Measurements from ENCODE around the gene FAM118A.
"Not testable (repeated sequence)": the region's sequence is repeated elsewhere in the genome, so short reads cannot be mapped to it uniquely, and the experiment has no call there.

The FAM118A gene

DNA sequence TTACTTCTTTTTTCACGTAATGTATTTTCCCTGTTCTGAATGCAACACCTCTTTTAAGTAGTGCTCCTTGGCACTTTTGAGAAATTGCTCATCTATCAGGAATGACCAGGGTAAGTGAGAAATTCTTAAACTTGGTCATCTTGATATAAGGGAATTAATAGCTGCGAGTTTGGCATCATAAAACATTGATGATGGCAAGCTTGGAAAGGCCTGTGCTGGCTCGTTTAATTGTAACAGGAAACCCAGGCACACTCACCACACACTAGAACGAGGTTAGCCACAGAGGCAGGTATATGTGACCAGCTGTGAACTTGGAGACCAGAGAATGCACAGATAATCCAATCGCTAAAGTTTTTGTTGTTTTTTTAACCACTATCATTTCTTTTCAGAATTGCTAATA is 24.3 kb downstream of the FAM118A start:
- no peak for DNase-seq

GRCh38 chr22:45334528-45334927 is 24.8 kb downstream of the FAM118A start:
- DNase-seq: no peak

GRCh38 chr22:45335021-45335818 is 25.5 kb downstream of the FAM118A start:
- no peak for DNase-seq

- DNase-seq: no peak
Observed at GRCh38 chr22:45335854-45336522, 26.3 kb downstream of the FAM118A start.

- no peak for DNase-seq
Observed at GRCh38 chr22:45336971-45337431, 27.3 kb downstream of the FAM118A start.

DNA sequence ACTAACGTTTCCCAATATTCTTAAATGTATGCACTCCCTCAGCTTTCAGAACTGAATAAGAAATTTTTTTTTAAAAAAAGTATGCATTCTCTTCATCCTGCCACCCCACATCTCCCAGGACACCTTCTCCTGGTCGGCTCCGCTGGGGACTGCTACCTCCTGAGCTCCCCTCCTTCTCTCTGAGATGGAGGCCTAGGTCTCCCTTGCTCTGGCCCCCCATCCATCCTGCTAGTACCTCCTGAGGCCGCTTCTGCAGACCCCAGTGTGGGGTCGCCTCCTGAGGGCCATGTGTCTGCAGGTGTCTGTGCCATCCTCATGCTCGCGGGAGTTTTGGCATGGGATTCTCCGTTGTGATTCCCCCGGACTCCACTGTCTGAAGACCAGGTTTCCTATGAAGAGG is 27.8 kb downstream of the FAM118A start:
- no peak for DNase-seq

GRCh38 chr22:45338795-45339194 is 29.1 kb downstream of the FAM118A start:
- no peak for DNase-seq

- DNase-seq: no peak
Observed at GRCh38 chr22:45340323-45340722, 30.6 kb downstream of the FAM118A start.

GRCh38 chr22:45341498-45341897 is 31.8 kb downstream of the FAM118A start:
- DNase-seq: no peak

DNA sequence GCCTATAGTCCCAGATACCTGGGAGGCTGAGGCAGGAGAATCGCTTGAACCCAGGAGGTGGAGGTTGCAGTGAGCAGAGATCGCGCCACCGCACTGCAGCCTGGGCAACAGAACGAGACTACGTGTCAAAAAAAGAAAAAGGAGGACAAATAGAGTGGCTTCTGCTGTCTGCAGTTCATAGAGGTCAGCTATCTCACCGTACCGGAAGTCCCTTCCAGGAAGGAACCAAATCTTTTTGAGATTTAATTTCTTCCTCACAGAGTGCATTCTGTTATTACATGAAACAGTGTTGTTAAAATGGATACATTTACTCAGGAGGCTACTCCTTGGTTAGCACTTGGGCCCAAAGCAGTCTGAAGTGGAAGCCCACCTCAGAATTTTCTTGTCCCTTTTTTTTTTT is 33.4 kb downstream of the FAM118A start:
- DNase-seq: no peak

- no peak for DNase-seq
Observed at GRCh38 chr22:45344334-45344733, 34.6 kb downstream of the FAM118A start.

- DNase-seq: no peak
Observed at GRCh38 chr22:45349916-45350315, 40.2 kb downstream of the FAM118A start.

DNA sequence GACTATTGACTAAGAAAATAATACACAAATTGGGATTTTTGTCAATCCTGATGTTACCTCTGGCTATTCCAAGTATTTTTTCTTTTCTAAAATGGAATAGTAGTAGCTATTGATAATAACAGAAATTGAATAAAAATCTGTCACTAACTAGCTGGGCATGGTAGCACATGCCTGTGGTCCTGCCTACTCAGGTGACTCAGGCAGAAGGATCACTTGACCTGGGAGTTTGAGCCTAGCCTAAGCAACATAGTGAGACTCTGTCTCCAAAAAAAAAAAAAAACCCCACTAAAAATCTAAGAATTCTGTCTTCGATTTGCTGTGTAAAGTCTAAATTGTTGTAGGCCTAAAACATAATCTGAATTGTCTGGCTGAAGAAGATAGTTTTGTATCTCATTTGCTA is 42.2 kb downstream of the FAM118A start:
- no peak for DNase-seq

GRCh38 chr22:45352757-45353156 is 43.0 kb downstream of the FAM118A start:
- not testable (repeated sequence) for DNase-seq

DNA sequence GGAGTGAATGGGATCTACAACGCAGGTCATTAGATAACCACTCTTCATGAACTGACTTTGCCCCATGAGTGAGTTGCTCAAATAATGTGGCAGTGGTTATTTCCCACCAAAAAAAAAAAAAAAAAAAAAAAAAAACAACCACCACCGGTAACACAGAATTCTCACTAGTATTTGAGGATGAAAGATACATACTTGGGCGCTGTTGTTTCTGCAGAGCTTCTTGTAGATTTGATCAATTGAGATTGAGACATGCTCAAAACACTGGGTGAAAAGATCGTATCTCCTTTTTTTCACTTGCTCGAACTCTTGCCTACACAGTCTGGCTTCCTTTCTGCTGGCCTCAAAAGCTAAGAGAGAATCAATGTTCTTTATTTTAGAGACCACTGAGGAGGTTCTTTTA is 44.1 kb downstream of the FAM118A start:
- DNase-seq: no peak

DNA sequence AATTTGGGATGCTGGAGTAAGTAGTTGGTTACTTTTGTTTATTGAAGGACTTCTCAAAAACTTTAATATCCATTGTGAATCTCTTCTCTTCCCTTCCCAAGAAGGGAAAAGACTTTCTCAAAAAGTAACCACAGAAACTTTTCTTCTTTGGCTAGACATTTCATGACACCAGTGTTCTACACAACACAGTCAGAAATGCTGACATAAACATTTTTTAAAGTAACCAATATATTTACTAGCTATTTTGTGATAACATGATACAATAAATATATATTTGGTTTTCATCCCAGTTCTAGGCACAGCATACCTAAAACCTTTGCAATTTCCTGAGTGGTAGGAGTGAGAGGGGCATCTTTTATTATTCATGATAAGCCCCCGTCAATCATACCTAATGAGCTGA is 47.8 kb downstream of the FAM118A start:
- DNase-seq: no peak

- DNase-seq: no peak
Observed at GRCh38 chr22:45358127-45358526, 48.4 kb downstream of the FAM118A start.

DNA sequence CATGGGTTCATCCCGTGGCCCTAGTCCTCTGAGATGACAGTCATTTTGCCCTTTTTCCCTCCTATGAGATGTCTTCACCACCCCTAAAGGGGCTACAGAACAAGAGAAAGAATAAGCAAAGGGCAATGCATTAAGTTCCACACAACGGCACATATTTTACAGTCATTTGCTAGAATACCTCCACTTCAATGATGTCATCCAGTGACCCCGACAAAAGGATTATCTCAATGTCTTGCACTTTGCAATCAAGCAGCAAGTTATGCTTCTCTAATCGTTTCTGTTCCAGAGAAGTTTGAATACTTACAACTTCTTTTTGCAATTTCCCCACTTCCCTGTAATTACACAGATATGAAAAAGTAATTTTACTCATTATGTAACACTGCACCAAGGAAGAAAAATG is 49.9 kb downstream of the FAM118A start:
- DNase-seq: no peak

DNA sequence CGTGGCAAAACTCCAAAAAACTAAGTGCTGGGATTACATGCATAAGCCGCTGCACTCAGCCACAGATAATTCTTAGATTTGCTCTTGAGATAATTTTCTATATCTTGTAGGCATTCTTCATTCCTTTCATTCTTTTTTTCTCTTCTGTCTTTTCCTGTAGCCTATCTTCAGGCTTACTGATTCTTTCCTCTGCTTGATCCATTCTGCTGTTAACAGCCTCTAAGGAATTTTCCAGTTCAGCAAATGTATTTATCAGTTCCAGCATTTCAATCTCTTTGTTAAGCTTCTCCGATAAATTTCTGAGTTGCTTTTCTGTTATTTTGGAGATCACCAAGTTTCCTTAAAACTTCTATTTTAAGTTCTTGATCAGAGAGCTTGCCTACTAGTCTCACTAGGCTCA is 57.0 kb downstream of the FAM118A start:
- DNase-seq: no peak

- DNase-seq: not testable (repeated sequence)
Observed at GRCh38 chr22:45373592-45373991, 63.9 kb downstream of the FAM118A start.

DNA sequence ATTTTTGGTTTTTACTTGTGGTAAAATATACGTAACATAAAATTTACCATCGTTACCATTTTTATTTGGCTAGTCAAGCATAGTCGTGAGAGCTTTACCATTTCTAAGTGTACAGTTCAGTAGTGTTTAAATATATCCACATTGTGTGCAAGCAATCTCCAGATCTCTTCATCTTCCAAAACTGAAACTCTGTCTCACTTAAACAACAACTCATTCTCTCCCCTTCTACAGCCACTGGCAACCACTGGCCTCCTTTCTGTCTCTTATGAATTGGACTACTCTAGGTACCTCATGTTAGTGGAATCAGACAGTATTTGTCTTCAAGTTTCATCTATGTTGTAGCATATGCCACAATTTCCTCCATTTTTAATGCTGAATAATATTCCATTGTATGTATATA is 66.3 kb downstream of the FAM118A start:
- no peak for DNase-seq

GRCh38 chr22:45376703-45377102 is 67.0 kb downstream of the FAM118A start:
- DNase-seq: no peak

GRCh38 chr22:45381348-45381747 is 71.6 kb downstream of the FAM118A start:
- no peak for DNase-seq

- DNase-seq: no peak
Observed at GRCh38 chr22:45389546-45389945, 79.8 kb downstream of the FAM118A start.

All from activated T-cell treated with anti-CD3 and anti-CD28 coated beads for 4 hours (primary cell).